ENCODE measurements around the gene DNAH14. TPM values are rescaled to one million over a fixed set of nuclear protein-coding genes. Genes with fewer than 3 reads are reported as not detected.
"Not testable (repeated sequence)": the region's sequence is repeated elsewhere in the genome, so short reads cannot be mapped to it uniquely, and the experiment has no call there.

DNAH14 gene
- total and polyA plus RNA-seq, 2 of the 13 experiments (the other 11 are each of a cell fraction or from before 2014, with no cell fraction given) = 4.5 to 27.5 TPM

GRCh38 chr1:224945651-224946348 is 16.3 kb downstream of the DNAH14 start (continued):
- TF ChIP-seq ZNF609 (CRISPR knock-in tag; IDR thresholded peaks at IDR 0.05; ENCODE audit: borderline replicate concordance) (peak; percentile 68; the same call in 1 of the 2 replicates), FOXP4 (CRISPR knock-in tag; IDR thresholded peaks at IDR 0.05) (peak; percentile 83), FOXC1 (CRISPR knock-in tag; IDR thresholded peaks at IDR 0.05; ENCODE audit: borderline replicate concordance) (peak; percentile 46; the same call in 1 of the 2 replicates), POGK (CRISPR knock-in tag; conservative IDR thresholded peaks at IDR 0.05) (0 out of 2 replicates have a peak, but pooled peaks have one; percentile 80), ZNF574 (CRISPR knock-in tag; IDR thresholded peaks at IDR 0.05) (peak; percentile 75), TCF12 (CRISPR knock-in tag; IDR thresholded peaks at IDR 0.05) (0 out of 2 replicates have a peak, but pooled peaks have one; percentile 40), TEAD3 (CRISPR knock-in tag; optimal IDR thresholded peaks at IDR 0.05; ENCODE audit: borderline replicate concordance) (peak; percentile 65), ZNF205 (CRISPR knock-in tag; IDR thresholded peaks at IDR 0.05) (peak; percentile 60; the same call in 1 of the 2 replicates)
- TF ChIP-seq, protein P1, sequence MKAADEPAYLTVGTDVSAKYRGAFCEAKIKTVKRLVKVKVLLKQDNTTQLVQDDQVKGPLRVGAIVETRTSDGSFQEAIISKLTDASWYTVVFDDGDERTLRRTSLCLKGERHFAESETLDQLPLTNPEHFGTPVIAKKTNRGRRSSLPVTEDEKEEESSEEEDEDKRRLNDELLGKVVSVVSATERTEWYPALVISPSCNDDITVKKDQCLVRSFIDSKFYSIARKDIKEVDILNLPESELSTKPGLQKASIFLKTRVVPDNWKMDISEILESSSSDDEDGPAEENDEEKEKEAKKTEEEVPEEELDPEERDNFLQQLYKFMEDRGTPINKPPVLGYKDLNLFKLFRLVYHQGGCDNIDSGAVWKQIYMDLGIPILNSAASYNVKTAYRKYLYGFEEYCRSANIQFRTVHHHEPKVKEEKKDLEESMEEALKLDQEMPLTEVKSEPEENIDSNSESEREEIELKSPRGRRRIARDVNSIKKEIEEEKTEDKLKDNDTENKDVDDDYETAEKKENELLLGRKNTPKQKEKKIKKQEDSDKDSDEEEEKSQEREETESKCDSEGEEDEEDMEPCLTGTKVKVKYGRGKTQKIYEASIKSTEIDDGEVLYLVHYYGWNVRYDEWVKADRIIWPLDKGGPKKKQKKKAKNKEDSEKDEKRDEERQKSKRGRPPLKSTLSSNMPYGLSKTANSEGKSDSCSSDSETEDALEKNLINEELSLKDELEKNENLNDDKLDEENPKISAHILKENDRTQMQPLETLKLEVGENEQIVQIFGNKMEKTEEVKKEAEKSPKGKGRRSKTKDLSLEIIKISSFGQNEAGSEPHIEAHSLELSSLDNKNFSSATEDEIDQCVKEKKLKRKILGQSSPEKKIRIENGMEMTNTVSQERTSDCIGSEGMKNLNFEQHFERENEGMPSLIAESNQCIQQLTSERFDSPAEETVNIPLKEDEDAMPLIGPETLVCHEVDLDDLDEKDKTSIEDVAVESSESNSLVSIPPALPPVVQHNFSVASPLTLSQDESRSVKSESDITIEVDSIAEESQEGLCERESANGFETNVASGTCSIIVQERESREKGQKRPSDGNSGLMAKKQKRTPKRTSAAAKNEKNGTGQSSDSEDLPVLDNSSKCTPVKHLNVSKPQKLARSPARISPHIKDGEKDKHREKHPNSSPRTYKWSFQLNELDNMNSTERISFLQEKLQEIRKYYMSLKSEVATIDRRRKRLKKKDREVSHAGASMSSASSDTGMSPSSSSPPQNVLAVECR (CRISPR knock-in tag; IDR thresholded peaks at IDR 0.05; ENCODE audit: borderline replicate concordance) = peak; percentile 69; the same call in 1 of the 2 replicates
- not testable (repeated sequence) for TF ChIP-seq TCF12 (IDR thresholded peaks at IDR 0.05)
